Measurements from ENCODE around the gene SLC15A1. TPM values are rescaled to one million over a fixed set of nuclear protein-coding genes. Genes with fewer than 3 reads are reported as not detected.

The SLC15A1 gene
- total RNA-seq, 1 donor from 2014 or later, result 1.1 TPM

- no peaks in the 10 kb centered on the region for H3K27me3 ChIP-seq (ENCODE audit: control insufficient read depth, insufficient read depth, low read length)
- peaks cover 6% of the 10 kb centered on the region for H3K36me3 ChIP-seq (ENCODE audit: control insufficient read depth, insufficient read depth, low read length)
- no peak for TF ChIP-seq CTCF (IDR thresholded peaks at IDR 0.05; ENCODE audit: insufficient read depth, low read length, poor library complexity, severe bottlenecking)
- DNase-seq (ENCODE audit: low read depth), result no peak
- H3K4me3 ChIP-seq (ENCODE audit: low read depth, low read length), result no peak overlapping the region
Measured at GRCh38 chr13:98796798-98797197, 44.3 kb upstream of the SLC15A1 start.

- H3K36me3 ChIP-seq (ENCODE audit: control insufficient read depth, insufficient read depth, low read length), result peaks cover 6% of the 10 kb centered on the region
- no peak for TF ChIP-seq CTCF (IDR thresholded peaks at IDR 0.05; ENCODE audit: insufficient read depth, low read length, poor library complexity, severe bottlenecking)
- H3K27me3 ChIP-seq (ENCODE audit: control insufficient read depth, insufficient read depth, low read length), result no peaks in the 10 kb centered on the region
- no peak overlapping the region for H3K4me3 ChIP-seq (ENCODE audit: low read depth, low read length)
- DNase-seq (ENCODE audit: low read depth), result no peak
Measured at GRCh38 chr13:98796191-98796590, 43.7 kb upstream of the SLC15A1 start.

- Histone ChIP-seq H3K27me3 (ENCODE audit: control insufficient read depth, insufficient read depth, low read length) (no peaks in the 10 kb centered on the region), H3K4me3 (ENCODE audit: low read depth, low read length) (no peak overlapping the region), H3K36me3 (ENCODE audit: control insufficient read depth, insufficient read depth, low read length) (peaks cover 6% of the 10 kb centered on the region)
- no peak for TF ChIP-seq CTCF (IDR thresholded peaks at IDR 0.05; ENCODE audit: insufficient read depth, low read length, poor library complexity, severe bottlenecking)
- DNase-seq (ENCODE audit: low read depth), result no peak
Measured at GRCh38 chr13:98795220-98795619, 42.7 kb upstream of the SLC15A1 start.

GRCh38 chr13:98794498-98794897 lies 42.0 kb upstream of the SLC15A1 start:
- no peak for DNase-seq (ENCODE audit: low read depth)
- Histone ChIP-seq H3K27me3 (ENCODE audit: control insufficient read depth, insufficient read depth, low read length) (no peaks in the 10 kb centered on the region), H3K36me3 (ENCODE audit: control insufficient read depth, insufficient read depth, low read length) (peaks cover 4% of the 10 kb centered on the region), H3K4me3 (ENCODE audit: low read depth, low read length) (no peak overlapping the region)
- TF ChIP-seq CTCF (IDR thresholded peaks at IDR 0.05; ENCODE audit: insufficient read depth, low read length, poor library complexity, severe bottlenecking), result no peak

- no peak for DNase-seq (ENCODE audit: low read depth)
- no peaks in the 10 kb centered on the region for H3K27me3 ChIP-seq (ENCODE audit: control insufficient read depth, insufficient read depth, low read length)
- no peak overlapping the region for H3K4me3 ChIP-seq (ENCODE audit: low read depth, low read length)
- TF ChIP-seq CTCF (IDR thresholded peaks at IDR 0.05; ENCODE audit: insufficient read depth, low read length, poor library complexity, severe bottlenecking), result no peak
- H3K36me3 ChIP-seq (ENCODE audit: control insufficient read depth, insufficient read depth, low read length), result peaks cover 4% of the 10 kb centered on the region
Measured at GRCh38 chr13:98792785-98793495, 40.5 kb upstream of the SLC15A1 start.

GRCh38 chr13:98792321-98792720 lies 39.8 kb upstream of the SLC15A1 start:
- no peaks in the 10 kb centered on the region for H3K27me3 ChIP-seq (ENCODE audit: control insufficient read depth, insufficient read depth, low read length)
- no peak for DNase-seq (ENCODE audit: low read depth)
- TF ChIP-seq CTCF (IDR thresholded peaks at IDR 0.05; ENCODE audit: insufficient read depth, low read length, poor library complexity, severe bottlenecking), result no peak

More at GRCh38 chr13:98792321-98792720, 39.8 kb upstream of the SLC15A1 start:
- no peak overlapping the region for H3K4me3 ChIP-seq (ENCODE audit: low read depth, low read length)
- H3K36me3 ChIP-seq (ENCODE audit: control insufficient read depth, insufficient read depth, low read length), result peaks cover 4% of the 10 kb centered on the region
